ENCODE results near the gene RTN1. TPM values are rescaled to one million over a fixed set of nuclear protein-coding genes. Genes with fewer than 3 reads are reported as not detected.

RTN1 gene
- total and polyA plus RNA-seq, 10 of the 15 experiments (the other 5 are each of a cell fraction or from before 2014, with no cell fraction given) = 0.03 to 0.55 (median 0.13) TPM; not detected in 4

DNA sequence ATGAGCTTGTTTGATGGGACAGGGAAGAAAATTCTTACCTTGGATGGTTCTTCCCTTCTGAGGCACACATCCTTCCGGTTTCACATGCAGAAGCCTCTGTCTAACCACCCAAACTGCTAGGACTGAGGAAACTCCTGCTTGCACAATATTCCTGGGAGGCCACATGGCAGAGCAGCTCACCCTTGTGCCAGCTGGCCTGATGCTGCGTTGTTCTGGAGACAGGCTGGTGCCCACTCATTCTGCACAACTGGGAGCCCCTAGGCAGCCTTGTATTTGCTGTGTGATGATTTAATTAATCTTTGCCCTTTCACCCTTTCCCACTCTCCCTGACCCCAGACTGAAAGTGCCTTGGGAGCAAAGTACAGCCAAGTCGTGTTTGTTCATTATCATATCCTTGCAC lies 130.8 kb downstream of the RTN1 start:
- H3K36me3 ChIP-seq (ENCODE audit: control insufficient read depth in 2 of 2, insufficient read depth in 2 of 2, low read length in 1 of 2) = no peaks in the 10 kb centered on the region
- no peak overlapping the region for H3K9ac ChIP-seq (ENCODE audit: control insufficient read depth, insufficient read depth, low read length)
- H3K4me3 ChIP-seq = no peak overlapping the region
- no peaks in the 10 kb centered on the region for H3K27me3 ChIP-seq (replicated peaks in 1 of 2; ENCODE audit: control insufficient read depth in 2 of 2, insufficient read depth in 2 of 2, low read length in 1 of 2)
- ChIA-PET CTCF (no interaction called here), SMC1A (ENCODE audit: uncharacterized antibody, unreplicated experiment) (no interaction called here), POLR2A (no interaction called here), RAD21 (ENCODE audit: unreplicated experiment) (no interaction called here)
- no peaks in the 10 kb centered on the region for H4K20me1 ChIP-seq (ENCODE audit: control insufficient read depth, insufficient read depth)
- no peaks in the 10 kb centered on the region for H3K9me3 ChIP-seq (replicated peaks; ENCODE audit: control insufficient read depth, insufficient read depth, low read length)
- intact Hi-C loops (cut with micrococcal nuclease; ENCODE audit: unreplicated experiment) (no loop called here), in situ Hi-C loops (cut with MboI) (no loop called here)
- H2AFZ ChIP-seq (ENCODE audit: control insufficient read depth, low read depth, low read length) = no peak overlapping the region
- H3K4me2 ChIP-seq (ENCODE audit: control insufficient read depth, insufficient read depth) = no peak overlapping the region
- FAIRE-seq = no peak
- no peak for DNase-seq (ENCODE audit: low read depth, low spot score)
- no peak for ATAC-seq
- H3K27ac ChIP-seq (ENCODE audit: control insufficient read depth, insufficient read depth) = no peak overlapping the region
- no peaks in the 10 kb centered on the region for H3K4me1 ChIP-seq (ENCODE audit: control insufficient read depth, insufficient read depth, low read length)
- no TSS peak for BruUV-seq (replicated peaks)
- 21% methylated on average over 3 of the region's 3 CpGs for WGBS (ENCODE audit: insufficient coverage, insufficient replicate concordance, low lambda C conversion rate, missing lambda C conversion rate)
- H3K79me2 ChIP-seq (ENCODE audit: control insufficient read depth, insufficient read depth, low read length) = no peaks in the 10 kb centered on the region
- TF ChIP-seq, protein P1, sequence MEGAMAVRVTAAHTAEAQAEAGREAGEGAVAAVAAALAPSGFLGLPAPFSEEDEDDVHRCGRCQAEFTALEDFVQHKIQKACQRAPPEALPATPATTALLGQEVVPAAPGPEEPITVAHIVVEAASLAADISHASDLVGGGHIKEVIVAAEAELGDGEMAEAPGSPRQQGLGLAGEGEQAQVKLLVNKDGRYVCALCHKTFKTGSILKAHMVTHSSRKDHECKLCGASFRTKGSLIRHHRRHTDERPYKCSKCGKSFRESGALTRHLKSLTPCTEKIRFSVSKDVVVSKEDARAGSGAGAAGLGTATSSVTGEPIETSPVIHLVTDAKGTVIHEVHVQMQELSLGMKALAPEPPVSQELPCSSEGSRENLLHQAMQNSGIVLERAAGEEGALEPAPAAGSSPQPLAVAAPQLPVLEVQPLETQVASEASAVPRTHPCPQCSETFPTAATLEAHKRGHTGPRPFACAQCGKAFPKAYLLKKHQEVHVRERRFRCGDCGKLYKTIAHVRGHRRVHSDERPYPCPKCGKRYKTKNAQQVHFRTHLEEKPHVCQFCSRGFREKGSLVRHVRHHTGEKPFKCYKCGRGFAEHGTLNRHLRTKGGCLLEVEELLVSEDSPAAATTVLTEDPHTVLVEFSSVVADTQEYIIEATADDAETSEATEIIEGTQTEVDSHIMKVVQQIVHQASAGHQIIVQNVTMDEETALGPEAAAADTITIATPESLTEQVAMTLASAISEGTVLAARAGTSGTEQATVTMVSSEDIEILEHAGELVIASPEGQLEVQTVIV (IDR thresholded peaks at IDR 0.05; ENCODE audit: borderline replicate concordance, partially characterized antibody) = no peak
- no peak for TF ChIP-seq YY1 (IDR thresholded peaks at IDR 0.05; ENCODE audit: low read depth, low read length)
- no peak for TF ChIP-seq KAT2A (conservative IDR thresholded peaks at IDR 0.05; ENCODE audit: control insufficient read depth, low read depth, low read length)
- no peak for TF ChIP-seq IKZF2 (IDR thresholded peaks at IDR 0.05)
- TF ChIP-seq ZNF217 (IDR thresholded peaks at IDR 0.05) = no peak
- no peak for TF ChIP-seq CHD4 (IDR thresholded peaks at IDR 0.05)
- TF ChIP-seq RAD21 (IDR thresholded peaks at IDR 0.05; ENCODE audit: insufficient read depth, low read depth, low read length) = no peak
- TF ChIP-seq, protein P2, sequence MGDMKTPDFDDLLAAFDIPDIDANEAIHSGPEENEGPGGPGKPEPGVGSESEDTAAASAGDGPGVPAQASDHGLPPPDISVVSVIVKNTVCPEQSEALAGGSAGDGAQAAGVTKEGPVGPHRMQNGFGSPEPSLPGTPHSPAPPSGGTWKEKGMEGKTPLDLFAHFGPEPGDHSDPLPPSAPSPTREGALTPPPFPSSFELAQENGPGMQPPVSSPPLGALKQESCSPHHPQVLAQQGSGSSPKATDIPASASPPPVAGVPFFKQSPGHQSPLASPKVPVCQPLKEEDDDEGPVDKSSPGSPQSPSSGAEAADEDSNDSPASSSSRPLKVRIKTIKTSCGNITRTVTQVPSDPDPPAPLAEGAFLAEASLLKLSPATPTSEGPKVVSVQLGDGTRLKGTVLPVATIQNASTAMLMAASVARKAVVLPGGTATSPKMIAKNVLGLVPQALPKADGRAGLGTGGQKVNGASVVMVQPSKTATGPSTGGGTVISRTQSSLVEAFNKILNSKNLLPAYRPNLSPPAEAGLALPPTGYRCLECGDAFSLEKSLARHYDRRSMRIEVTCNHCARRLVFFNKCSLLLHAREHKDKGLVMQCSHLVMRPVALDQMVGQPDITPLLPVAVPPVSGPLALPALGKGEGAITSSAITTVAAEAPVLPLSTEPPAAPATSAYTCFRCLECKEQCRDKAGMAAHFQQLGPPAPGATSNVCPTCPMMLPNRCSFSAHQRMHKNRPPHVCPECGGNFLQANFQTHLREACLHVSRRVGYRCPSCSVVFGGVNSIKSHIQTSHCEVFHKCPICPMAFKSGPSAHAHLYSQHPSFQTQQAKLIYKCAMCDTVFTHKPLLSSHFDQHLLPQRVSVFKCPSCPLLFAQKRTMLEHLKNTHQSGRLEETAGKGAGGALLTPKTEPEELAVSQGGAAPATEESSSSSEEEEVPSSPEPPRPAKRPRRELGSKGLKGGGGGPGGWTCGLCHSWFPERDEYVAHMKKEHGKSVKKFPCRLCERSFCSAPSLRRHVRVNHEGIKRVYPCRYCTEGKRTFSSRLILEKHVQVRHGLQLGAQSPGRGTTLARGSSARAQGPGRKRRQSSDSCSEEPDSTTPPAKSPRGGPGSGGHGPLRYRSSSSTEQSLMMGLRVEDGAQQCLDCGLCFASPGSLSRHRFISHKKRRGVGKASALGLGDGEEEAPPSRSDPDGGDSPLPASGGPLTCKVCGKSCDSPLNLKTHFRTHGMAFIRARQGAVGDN (IDR thresholded peaks at IDR 0.05) = no peak
- no peak for TF ChIP-seq GABPA (IDR thresholded peaks at IDR 0.05; ENCODE audit: low read depth)
- no peak for TF ChIP-seq RELB (IDR thresholded peaks at IDR 0.05; ENCODE audit: low read depth)
- TF ChIP-seq MXI1 (IDR thresholded peaks at IDR 0.05; ENCODE audit: low read depth, low read length) = no peak
- TF ChIP-seq HSF1 (IDR thresholded peaks at IDR 0.05; ENCODE audit: low read depth, low read length) = no peak
